ENCODE measurements around the gene PLEKHD1. TPM values are rescaled to one million over a fixed set of nuclear protein-coding genes. Genes with fewer than 3 reads are reported as not detected.

PLEKHD1 gene
- total RNA-seq, 1 donor from 2014 or later = not detected

Other genes starting within 250 kb of the PLEKHD1 start
- under 0.01 TPM in 1 of 2 replicates, not detected in the other for gene GALNT16, start 224.6 kb upstream of the PLEKHD1 start, total RNA-seq
- 222 and 226 TPM in 2 replicates for gene ERH, start 86.4 kb upstream of the PLEKHD1 start, total RNA-seq
- gene SLC39A9, start 86.0 kb upstream of the PLEKHD1 start, total RNA-seq = 77.4 and 117 TPM in 2 replicates
- not detected in 2 replicates for gene CCDC177, start 90.1 kb downstream of the PLEKHD1 start, total RNA-seq
- gene SUSD6, start 126.9 kb downstream of the PLEKHD1 start, total RNA-seq = 8.1 and 11.3 TPM in 2 replicates

Data from lung microvascular endothelial cell (primary cell).